GM18858 (cell line): Measurements from ENCODE around the gene CHD3.
"Not testable (repeated sequence)": the region's sequence is repeated elsewhere in the genome, so short reads cannot be mapped to it uniquely, and the experiment has no call there.

Source experiments
- ATAC-seq: cut with Tn5 transposase; IDR thresholded peaks from one replicate; pipeline ENCODE4 v1.9.1; 2021; ENCODE audit not compliant: unreplicated experiment

CHD3 gene

DNA sequence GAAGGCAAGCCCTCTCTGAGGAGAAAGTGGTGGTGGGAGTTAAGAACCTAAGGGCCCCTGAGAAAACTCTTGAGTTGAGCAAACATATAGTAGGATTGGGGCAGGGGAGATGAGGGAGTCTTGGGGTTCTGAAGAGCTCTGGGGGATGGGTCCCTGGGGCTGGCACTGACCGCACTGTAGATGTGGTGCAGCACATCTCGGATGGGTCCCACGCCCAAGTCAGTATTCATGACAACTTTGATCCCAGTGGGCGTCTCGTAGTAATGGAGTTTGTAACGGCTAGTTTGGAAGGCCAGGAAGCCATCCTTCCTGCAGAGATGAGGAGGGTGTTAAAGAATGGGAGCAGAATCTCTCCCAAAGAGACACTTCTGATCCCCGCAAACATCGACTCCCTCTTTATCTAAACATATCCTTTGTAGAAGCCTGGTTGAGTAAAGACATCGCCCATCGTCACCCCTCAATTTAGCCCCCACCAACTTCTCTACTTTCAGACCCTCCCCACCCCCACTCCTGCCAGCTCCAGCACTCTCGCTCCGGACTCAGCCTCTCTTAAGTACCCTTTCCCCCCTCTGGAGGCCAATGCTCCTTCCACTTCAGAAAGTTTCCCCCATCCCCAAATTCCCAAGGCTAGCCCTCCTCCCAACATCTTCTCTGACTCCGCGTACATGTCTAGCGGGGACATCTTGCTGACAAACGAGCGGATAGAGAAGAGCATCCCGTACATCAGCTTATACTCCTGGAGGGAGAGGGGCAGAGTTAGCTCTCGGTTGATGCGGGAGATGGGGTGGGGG is 42.4 kb downstream of the CHD3 start:
- ATAC-seq = no peak

DNA sequence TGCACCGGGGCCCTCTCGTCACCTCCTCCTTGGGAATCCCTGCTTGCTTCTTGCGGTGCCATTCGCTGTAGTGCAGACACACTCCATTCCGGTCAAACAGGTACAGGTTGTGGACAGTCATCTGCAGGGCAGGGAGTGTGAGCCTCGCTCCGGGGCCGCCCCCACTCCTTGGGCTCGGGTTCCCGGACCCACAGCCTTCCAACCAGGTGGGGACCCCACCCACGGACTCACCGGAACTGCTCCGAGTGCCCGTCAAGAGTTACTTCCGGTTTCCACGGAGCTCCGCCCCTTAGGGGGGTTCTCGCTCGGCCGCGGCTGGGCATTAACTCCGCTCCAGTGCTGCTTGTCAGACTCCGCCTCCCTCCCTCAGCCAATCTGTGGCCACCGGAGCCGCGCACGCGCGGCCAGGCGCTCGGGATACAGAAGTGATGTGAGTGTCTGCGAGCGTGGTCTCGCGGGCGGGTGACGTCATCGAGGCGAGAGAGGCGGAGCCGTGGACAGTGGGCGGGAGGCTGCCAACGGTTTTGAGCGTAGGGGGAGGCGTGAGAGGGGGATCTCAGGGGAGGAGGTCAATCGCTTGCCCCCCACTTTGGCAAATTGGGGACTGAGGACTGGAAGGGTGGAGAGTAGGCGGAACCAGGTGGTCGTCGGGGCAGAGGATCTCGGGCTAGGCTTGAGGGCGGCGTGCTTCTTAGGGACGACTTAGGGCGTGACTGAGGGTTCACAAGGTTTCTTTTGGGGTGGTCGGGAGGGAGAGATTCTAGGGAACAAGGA is 43.3 kb downstream of the CHD3 start, which contains the start of the genes CNTROB and TRAPPC1:
TSS of gene CNTROB (plus strand) at position 498 of the 774 bp plus-strand sequence. CDS start 874 bp downstream, outside the sequence.
TSS of gene TRAPPC1 (minus strand) at position 238 of the 774 bp plus-strand sequence. CDS start at position 121, 117 bp downstream.
- ATAC-seq = peak; percentile 92

DNA sequence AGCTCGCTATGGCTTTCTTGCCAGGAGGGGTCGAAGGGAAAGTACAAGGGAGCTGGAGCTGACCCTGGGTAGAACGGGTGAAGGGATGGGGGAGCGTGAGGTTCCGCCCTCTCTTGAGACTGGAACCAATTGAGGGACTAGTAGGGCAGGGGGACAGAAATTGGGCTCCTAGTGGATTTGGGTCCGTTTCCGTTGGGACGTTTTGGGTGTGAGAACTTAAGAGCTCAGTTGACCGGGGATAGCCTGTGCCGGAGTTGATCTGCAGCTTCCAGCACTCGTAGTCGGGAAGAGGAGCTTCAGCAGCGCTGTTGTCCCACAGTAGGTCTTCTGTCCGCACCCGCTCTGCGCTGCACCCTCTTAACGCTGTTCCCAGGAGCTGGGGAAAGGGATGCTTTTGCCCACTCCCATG is 43.9 kb downstream of the CHD3 start:
- no peak for ATAC-seq

DNA sequence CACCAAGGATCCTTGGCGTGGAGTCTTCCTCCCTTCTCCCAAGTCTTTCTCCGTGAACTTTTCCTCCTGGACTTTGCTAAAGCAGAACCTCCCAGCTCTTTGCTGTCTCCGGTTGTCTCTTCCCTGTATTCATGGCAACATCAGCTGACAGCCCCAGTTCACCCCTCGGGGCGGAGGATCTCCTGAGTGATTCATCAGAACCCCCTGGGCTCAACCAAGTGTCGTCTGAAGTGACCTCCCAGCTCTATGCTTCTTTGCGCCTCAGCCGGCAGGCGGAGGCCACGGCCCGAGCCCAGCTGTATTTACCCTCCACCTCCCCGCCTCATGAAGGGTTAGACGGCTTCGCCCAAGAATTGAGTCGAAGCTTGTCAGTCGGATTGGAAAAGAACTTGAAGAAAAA is 44.4 kb downstream of the CHD3 start:
- no peak for ATAC-seq

DNA sequence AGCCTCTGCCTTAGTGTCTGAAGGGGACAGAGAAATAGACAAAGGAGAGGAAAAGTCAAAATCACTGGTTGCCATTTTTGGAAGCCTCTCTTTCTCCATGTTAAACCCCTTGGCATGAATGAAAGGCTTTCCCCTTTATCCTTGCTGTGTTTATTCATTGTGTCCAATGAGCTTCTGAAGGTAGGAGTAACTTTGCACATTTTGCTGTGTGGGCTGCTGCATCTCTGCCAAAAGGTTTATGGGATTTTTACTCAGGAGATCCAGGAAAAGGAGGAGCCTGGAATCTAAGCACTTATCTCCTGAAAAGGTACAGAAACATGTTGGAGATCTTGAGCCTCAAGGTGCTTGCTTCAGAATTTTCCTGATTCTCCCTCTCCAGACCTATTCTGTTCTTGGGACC is 47.3 kb downstream of the CHD3 start:
- ATAC-seq = no peak

DNA sequence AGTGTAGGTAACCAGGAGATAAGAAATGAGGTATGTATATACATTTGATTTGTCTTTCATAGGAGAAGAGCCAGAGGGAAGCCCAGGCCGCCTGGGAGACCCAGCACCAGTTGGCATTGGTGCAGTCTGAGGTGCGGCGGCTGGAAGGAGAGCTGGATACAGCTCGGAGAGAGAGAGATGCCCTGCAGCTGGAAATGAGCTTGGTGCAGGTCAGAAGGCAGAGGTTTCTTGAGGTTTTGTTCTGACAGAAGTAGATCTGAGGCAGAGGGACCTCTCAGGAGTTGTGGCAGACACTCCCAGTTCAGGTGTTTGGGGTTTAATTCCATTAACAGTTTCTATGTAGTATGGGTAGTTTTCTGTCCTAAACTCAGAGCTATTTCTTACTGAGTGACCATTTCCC is 51.4 kb downstream of the CHD3 start:
- ATAC-seq = no peak

DNA sequence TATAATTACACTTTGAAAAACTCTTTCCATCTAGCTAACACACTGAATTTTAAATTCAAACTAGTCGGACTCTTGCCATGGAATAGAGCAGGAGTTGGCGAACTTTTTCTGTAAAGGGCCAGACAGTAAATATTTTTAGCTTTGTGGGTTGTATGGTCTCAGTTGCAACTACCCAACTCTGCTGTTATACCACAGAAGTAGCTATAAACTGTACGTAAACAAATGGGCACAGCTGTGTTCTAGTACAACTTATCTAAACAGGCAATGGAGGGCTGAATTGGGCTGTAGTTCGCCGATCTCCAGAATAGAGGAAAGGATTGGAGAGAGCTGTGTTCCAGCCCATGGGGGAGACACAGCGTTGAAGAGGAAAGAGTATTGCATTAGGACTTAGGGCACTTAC is 52.2 kb downstream of the CHD3 start:
- ATAC-seq = no peak

DNA sequence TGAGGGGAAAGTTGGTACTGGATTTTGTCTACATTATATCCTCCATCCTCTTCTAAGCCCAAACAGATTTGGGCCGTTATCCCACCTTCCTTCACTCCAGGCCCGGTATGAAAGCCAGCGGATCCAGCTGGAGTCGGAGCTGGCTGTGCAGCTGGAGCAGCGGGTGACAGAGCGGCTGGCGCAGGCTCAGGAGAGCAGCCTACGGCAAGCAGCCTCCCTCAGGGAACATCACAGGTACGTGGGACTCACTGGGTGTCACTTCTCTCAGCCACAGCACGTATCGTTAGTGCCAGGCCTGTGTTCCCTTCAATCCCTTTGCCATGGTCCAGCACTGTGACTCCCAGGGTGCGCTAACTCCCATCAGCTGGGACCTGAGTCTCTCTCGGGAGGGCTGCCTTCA is 54.7 kb downstream of the CHD3 start:
- no peak for ATAC-seq

DNA sequence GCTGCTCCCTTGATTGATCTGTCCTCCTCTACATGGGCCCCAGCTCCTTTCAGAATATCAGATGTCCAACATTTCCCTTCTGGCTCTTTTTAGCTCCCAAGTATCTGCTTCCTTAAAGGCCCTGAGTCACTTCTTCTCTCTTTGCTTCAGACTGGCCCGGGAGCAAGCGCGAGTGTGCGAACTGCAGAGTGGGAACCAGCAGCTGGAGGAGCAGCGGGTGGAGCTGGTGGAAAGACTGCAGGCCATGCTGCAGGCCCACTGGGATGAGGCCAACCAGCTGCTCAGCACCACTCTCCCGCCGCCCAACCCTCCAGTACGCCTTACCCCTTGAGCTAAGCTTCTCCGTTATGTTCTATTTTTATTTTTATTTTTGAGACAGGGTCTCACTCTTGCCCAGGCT is 55.7 kb downstream of the CHD3 start:
- ATAC-seq = no peak

DNA sequence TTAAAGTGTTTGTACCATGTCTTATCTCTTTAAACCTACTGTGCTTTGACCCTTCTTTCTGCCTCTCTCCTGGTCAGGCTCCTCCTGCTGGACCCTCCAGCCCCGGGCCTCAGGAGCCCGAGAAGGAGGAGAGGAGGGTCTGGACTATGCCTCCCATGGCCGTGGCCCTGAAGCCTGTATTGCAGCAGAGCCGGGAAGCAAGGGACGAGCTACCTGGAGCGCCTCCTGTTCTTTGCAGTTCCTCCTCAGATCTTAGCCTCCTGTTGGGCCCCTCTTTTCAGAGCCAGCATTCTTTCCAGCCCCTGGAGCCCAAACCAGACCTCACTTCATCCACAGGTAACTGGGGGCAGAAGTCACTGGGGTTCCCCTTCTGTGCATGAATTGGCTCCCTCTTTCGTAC is 57.1 kb downstream of the CHD3 start:
- ATAC-seq = no peak

DNA sequence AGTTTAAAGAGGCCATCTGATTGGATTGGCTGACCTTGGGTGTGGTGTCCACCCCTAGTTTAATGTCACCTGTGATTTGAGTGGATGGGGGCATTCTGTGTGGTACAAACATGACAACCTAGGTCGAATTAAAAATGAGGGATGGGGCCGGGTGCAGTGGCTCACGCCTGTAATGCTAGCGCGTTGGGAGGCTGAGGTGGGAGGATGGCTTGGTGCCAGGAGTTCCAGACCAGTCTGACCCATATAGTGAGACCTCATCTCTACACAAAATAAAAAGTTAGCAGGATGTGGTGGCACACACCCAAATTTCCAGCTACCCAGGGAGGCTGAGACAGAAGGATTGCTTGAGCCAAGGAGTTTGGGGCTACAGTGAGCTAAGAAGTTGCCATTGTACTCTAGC is 57.9 kb downstream of the CHD3 start:
- no peak for ATAC-seq

DNA sequence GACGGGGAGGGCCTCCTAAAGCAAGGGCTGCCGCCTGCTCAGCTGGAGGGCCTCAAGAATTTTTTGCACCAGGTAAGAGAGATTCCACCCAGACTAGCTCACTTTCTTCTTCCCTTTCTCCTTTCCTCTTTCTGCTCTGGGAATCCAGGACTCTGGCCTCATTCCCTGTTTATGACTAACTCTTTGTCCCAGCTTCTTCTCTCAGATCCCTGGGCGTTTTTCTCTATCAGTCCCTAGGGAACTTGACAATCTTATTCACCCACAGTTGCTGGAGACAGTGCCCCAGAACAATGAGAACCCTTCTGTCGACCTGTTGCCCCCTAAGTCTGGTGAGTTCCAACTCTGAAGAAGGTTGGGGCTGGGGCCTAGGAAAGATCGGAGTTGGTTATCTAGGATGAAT is 59.1 kb downstream of the CHD3 start:
- no peak for ATAC-seq

DNA sequence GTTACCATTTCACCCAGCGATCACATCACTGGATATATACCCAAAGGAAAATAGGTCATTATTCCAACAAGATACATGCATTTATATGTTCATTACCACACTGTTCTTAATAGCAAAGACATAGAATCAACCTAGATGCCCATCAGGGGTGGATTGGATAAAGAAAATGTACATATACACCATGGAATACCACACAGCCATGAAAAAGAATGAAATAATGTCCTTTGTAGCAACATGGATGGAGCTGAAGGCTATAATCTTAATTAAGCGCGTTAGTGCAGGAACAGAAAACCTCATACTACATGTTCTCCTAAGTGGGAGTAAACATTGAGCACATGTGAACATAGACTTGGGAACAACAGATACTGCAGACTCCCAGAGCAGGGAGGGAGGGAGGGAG is 62.0 kb downstream of the CHD3 start:
- no peak for ATAC-seq

DNA sequence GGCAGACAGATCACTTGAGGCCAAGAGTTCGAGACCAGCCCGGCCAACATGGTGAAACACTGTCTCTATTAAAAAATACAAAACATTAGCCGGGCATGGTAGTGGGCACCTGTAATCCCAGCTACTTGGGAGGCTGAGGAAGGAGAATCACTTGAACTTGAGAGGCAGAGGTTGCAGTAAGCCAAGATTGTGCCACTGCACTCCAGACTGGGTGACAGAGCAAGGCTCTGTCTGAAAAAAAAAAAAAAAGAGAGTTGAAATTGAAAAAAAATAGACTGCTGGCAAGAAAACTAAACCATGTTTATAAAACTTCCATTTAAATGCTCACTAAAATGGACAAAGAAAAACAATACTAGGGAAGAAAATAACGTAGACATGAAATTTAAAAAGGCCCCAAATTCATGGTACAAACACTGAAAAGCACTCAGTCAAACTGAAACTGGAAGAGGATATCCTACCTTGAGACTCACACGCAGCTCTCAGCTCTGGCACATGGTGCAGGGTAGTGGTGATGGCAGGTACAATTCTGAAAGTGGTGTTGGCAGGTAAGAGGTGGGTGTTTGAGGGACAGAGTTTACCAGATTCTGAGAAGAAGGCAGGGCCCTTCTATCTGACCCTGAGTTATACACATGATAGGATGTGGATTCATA is 62.7 kb downstream of the CHD3 start:
- ATAC-seq = peak; percentile 58

DNA sequence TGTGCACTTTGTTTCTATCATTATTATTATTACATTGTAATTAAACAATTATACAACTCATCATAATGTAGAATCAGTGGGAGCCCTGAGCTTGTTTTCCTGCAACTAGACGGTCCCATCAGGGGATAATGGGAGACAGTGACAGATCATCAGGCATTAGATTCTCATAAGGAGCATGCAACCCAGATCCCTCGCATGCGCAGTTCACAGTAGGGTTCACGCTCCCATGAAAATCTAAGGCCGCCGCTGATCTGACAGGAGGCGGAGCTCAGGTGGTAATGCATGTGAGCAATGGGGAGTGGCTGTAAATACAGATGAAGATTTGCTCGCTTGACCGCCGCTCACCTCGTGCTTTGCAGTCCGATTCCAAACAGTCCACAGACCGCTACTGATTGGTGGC is 64.7 kb downstream of the CHD3 start:
- ATAC-seq = not testable (repeated sequence)

DNA sequence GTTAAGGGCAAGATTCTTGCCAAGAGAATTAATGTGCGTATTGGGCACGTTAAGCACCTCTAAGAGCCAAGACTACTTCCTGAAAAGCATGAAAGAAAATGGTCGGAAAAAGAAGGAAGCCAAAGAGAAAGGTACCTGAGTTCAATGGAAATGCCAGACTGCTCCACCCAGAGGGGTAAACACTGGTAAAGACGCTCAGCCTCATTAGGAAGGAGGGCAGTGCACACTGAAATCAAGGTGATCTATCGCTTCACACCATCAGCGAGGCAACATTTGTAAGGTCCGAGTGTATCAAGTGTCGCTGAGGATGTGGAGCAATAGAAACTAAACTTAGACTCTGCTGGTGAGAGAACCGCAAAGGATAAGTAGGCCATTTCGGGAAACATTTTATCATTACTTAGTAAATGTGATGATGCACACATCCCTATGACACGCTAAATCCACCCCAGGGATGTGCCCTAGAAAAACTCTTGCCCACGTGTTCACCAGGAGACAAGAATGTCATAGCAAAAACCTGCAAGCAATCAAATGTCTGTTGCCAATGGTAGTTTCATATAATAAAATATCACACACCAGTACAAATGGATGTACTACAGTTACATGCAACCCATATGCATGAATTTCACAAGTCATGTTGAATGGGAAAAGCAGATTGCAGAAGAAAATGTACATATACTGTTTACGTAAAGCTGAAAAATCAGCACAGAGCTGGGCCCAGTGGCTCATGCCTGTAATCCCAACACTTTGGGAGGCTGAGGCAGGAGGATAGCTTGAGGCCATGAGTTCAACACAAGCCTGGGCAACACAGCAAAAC is 67.0 kb downstream of the CHD3 start:
- ATAC-seq = no peak

DNA sequence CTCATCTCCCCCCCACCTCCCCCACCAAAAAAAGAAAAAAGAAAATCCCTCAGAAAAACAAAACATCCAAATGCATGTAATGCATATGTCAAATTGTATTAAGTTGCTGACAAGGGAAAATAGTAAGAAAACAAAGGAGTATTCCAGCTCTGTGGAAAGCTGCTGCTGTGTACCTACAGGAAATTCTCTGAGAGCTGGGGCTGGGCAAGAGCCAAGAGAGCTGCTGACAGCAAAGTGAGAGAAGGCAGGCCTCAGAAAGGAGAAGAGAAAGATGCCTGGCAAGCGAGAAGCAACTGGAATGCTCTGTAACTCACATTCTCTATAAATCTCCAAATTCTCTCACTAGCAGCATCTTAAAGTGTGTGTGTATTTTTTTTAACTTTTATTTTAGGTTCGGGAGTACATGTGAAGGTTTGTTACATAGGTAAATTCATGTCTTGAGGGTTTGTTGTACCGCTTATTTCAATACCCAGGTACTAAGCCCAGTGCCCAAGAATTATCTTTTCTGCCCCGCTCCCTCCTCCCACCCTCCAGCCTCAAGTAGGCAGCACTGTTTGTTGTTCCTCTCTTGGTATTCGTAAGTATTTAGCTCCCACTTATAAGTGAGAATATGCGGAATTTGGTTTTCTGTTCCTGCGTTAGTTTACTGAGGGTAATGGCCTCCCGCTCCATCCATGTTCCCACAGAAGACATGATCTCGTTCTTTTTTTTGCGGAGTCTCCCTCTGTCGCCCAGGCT is 67.8 kb downstream of the CHD3 start:
- ATAC-seq = no peak

DNA sequence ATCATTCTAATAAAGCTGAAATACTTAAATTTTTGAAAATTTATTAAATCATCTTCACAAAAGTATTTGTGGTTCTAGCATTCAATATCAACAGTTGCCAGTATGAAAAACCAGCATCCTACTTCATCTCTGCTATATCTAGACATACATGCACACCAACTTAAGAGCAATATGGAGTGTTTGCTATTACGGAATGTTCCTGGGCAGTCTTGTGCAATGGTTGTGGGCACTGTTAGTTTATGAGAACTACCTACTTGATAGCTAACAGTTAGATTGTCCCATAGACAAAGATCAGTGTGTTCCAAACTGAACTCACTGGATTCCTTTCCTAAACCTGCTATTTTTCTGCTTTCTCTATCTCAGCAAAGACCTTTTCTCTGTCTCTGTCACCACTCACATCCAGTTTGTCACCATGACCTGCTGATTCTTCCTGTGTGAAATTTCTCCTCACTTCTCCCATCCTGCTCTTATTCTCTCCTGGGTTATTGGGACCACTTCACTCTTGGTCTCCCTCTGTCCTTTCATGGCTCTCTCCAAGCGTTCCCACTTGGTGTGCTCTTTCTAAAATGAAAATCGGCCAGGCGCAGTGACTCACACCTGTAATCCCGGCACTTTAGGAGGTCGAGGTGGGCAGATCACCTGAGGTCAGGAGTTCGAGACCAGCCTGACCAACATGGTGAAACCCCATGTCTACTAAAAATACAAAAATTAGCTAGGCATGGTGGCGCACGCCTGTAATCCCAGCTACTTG is 71.1 kb downstream of the CHD3 start:
- ATAC-seq = no peak

DNA sequence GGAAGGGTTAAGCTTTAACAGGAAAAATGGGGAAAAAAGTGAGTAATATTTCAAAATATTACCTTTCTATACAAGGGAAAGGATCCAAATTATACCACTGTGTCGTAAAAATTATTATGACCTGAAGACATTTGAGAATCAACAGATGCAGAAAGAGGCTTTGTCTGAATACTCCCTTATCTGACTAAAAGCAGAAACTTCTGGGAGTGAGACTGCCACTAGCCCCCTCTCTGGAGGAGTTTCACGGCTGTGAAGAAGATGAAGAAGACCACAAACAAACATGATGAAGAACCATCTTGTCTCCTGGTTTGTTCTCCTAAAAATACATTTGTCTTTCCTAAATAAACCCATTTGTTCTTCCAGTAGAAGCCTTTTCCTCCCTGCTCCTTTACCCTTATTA is 72.8 kb downstream of the CHD3 start:
- no peak for ATAC-seq
